Gastroesophageal sphincter (tissue), 4 donors: ENCODE measurements around the gene SPRY4. TPM values are rescaled to one million over a fixed set of nuclear protein-coding genes. Genes with fewer than 3 reads are reported as not detected.

ENCODE experiments used
- ATAC-seq: fragments of 150-250 bp; one replicate; pipeline ENCODE4 v1.9.1; 2016; ENCODE audit warnings: mild to moderate bottlenecking, moderate library complexity
- H3K27ac ChIP-seq, 4 donors: fragments of 200-600 bp; sonication (generic) in 3 of 4; 1 replicate in 3 of 4; 2 replicates in 1 of 4; pipeline ENCODE4 v1.5.1; 2016 to 2019
- H3K27me3 ChIP-seq: fragments of 200-600 bp; sonication (generic); one replicate; pipeline ENCODE4 v1.5.1; 2019
- H3K36me3 ChIP-seq, 2 donors: fragments of 200-600 bp; sonication (generic); one replicate each; pipeline ENCODE4 v1.5.1; 2019; ENCODE audit warnings: control low read depth in 1 of 2
- H3K4me1 ChIP-seq, 3 donors: fragments of 200-600 bp; sonication (generic); 1 replicate in 2 of 3; 2 replicates in 1 of 3; pipeline ENCODE4 v1.5.1; 2016 to 2019; ENCODE audit warnings: control low read depth in 2 of 3
- H3K4me3 ChIP-seq, 2 donors: fragments of 200-600 bp; sonication (generic); one replicate each; pipeline ENCODE4 v1.5.1; 2019; ENCODE audit warnings: mild to moderate bottlenecking in 1 of 2, moderate library complexity in 1 of 2
- H3K9me3 ChIP-seq, 3 donors: fragments of 200-600 bp; sonication (generic); one replicate each; pipeline ENCODE4 v1.5.1; 2017 to 2019; ENCODE audit warnings: control low read depth in 2 of 3
- EP300 ChIP-seq: sonication (generic); formaldehyde crosslinking; IDR thresholded peaks from one replicate; pipeline ENCODE4 v1.6.1; 2017; ENCODE audit warnings: antibody characterized with exemption, mild to moderate bottlenecking
- POLR2A ChIP-seq, 2 donors: fragments of 450-650 bp; IDR thresholded peaks; one replicate each; pipeline ENCODE4 v1.6.1; 2017; ENCODE audit warnings: antibody characterized with exemption in 2 of 2, mild to moderate bottlenecking in 2 of 2, moderate library complexity in 1 of 2
- POLR2AphosphoS5 ChIP-seq: sonication (generic); formaldehyde crosslinking; IDR thresholded peaks from one replicate; pipeline ENCODE4 v1.6.1; 2017; ENCODE audit warnings: antibody characterized with exemption
- WGBS, 2 donors: methylation state at CpG; one replicate each; pipeline ENCODE4 v1.1.5; 2018; ENCODE audit warnings: low coverage in 1 of 2; 5-methylcytosine and 5-hydroxymethylcytosine counted together
- total RNA-seq, 4 donors: library from RNA; depleted of rRNA; stranded (reverse); fragments of >200 nt; gene quantifications; one replicate each; pipeline ENCODE4 v1.1.0, GENCODE V29; 2016
- TF ChIP-seq, protein P1 (sequence below), 4 experiments: fragments of 200-600 bp in 2 of 4; fragments of 450-650 bp in 2 of 4; sonication (generic) in 1 of 4; IDR thresholded peaks; one replicate each; pipeline ENCODE4 v1.5.1; 2017 to 2019; ENCODE audit warnings: antibody characterized with exemption in 4 of 4, mild to moderate bottlenecking in 2 of 4, moderate library complexity in 2 of 4

Gene SPRY4
- total RNA-seq, 4 donors from 2014 or later: 9.2 to 18.1 (median 12.7) TPM

DNA sequence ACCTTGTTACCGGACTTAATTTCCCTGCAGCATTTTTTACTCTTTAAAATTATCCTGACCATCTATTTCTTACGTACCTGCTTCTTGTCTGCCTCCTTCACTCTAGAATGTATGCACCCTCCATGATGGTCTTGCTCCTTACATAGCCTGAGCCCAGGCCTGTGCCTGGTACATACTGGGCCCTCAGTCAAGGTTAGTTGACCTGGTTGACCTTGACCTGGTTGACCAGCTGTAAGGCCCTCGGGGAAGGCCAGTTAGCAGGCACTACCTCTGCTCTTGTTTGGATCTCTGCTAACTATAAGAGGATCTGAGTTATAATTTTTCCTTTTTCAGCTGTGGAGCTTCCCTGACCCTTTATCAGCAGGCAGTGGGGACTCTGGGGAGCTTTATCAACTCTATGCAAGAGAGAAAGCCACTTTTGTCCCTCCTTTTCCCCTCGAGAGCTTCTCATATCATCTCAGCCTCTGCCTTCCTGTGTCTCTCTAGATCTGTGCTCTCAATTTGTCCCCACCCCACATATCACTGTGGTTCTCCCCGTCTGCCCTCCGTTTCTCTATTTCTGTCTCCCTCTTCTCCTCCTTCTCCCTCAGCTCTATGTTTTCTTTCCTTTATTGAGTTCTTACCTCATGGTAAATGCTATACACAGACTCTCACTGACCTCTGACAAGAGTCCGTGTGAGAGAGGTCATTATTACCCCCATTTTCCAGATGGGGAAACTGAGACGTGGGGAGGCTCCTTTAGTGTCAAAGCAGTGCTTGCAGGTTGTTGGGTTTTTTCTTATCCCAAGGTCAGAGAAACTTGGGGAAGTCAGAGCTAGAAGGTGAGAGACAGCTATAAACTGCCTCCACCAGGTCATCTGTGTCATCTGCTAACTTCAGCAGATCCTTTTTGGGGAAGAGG is 28.6 kb downstream of the SPRY4 start:
- H3K4me3 ChIP-seq: no peak overlapping the region
- ATAC-seq: no peak
- no peaks in the 10 kb centered on the region for H3K9me3 ChIP-seq
- no peak for TF ChIP-seq POLR2A (IDR thresholded peaks at IDR 0.05)
- no peak for TF ChIP-seq EP300
- TF ChIP-seq, protein P1, sequence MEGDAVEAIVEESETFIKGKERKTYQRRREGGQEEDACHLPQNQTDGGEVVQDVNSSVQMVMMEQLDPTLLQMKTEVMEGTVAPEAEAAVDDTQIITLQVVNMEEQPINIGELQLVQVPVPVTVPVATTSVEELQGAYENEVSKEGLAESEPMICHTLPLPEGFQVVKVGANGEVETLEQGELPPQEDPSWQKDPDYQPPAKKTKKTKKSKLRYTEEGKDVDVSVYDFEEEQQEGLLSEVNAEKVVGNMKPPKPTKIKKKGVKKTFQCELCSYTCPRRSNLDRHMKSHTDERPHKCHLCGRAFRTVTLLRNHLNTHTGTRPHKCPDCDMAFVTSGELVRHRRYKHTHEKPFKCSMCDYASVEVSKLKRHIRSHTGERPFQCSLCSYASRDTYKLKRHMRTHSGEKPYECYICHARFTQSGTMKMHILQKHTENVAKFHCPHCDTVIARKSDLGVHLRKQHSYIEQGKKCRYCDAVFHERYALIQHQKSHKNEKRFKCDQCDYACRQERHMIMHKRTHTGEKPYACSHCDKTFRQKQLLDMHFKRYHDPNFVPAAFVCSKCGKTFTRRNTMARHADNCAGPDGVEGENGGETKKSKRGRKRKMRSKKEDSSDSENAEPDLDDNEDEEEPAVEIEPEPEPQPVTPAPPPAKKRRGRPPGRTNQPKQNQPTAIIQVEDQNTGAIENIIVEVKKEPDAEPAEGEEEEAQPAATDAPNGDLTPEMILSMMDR (IDR thresholded peaks at IDR 0.05): no peak
- TF ChIP-seq POLR2AphosphoS5: no peak
- no peaks in the 10 kb centered on the region for H3K36me3 ChIP-seq
- H3K27me3 ChIP-seq: no peaks in the 10 kb centered on the region
- WGBS, 2 donors: 68 to 82% methylated on average over 6 of the region's 8 CpGs
- H3K27ac ChIP-seq: peak overlapping the region in 2 of 4 donors; percentile 45 to 66
- H3K4me1 ChIP-seq: peaks cover 0 to 20% (median 0%) of the 10 kb centered on the region in 3 donors

DNA sequence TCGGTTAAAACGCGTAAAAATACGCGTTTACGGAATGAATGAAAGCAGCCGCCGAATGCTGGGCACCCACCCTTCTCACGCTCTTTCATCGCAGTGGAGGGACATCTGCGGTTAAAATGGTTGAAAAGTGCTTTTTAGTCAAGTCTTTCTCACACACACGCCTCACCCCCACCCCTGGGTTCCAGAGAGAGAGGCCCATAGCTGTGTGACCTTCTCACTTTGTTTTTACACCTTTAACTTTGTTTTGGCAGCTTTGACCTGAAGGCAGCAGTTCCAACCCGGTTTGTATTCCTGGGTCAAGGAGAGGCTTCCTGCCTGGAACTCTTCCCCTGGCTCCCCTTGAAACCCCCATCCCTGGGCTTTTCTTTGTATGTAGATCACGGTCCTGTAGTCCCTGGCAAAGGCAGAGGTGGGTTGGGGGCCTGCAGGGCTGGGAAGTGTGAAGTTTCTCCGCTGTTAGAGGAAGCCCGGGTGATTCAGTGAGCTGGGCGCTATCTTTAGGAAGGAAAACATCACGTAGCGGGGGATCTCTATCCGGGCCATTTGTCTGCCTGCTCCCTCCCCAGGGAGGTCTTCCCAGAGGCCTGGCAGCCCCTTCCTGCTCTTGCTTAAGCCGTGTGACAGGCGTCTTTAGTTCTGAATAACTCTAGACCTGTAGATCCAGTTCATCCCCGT is 29.6 kb downstream of the SPRY4 start:
- no peaks in the 10 kb centered on the region for H3K9me3 ChIP-seq
- H3K4me3 ChIP-seq: no peak overlapping the region
- peak overlapping the region in 1 of 4 donors; percentile 66 for H3K27ac ChIP-seq
- TF ChIP-seq, protein P1 (IDR thresholded peaks at IDR 0.05): no peak
- TF ChIP-seq POLR2A (IDR thresholded peaks at IDR 0.05): no peak
- no peak for TF ChIP-seq POLR2AphosphoS5
- no peak for TF ChIP-seq EP300
- no peak for ATAC-seq
- no peaks in the 10 kb centered on the region for H3K36me3 ChIP-seq
- no peaks in the 10 kb centered on the region for H3K27me3 ChIP-seq
- WGBS, 2 donors: 76 to 83% methylated on average over 16 to 21 of the region's 23 CpGs
- peaks cover 0 to 20% (median 0%) of the 10 kb centered on the region in 3 donors for H3K4me1 ChIP-seq

DNA sequence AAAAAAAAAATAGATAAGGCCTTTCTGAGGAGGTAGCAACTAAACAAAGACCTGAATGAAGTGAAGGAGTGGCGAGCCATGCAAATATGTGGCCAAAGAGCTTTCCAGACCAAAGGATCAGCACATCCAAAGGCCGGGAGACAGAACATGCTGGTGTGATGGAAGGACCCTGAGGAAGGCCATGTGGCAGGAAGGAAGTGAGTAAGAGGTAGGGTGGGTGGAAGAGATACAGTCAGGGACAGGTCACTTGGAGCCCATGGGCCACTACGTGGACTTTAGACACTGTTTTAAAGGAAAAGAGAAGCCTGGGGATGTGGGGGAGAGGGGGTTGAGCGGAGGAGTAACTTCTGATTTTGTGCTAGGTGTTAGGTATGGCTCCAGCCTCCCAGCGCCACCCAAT is 31.3 kb downstream of the SPRY4 start:
- Histone ChIP-seq H3K4me1 (peaks cover 0 to 20% (median 0%) of the 10 kb centered on the region in 3 donors), H3K27ac (no peak overlapping the region), H3K9me3 (no peaks in the 10 kb centered on the region), H3K4me3 (no peak overlapping the region), H3K27me3 (no peaks in the 10 kb centered on the region), H3K36me3 (no peaks in the 10 kb centered on the region)
- WGBS, 2 donors: 68 to 83% methylated on average over 3 to 5 of the region's 5 CpGs
- no peak for ATAC-seq
- TF ChIP-seq POLR2AphosphoS5: no peak
- no peak for TF ChIP-seq POLR2A (IDR thresholded peaks at IDR 0.05)

DNA sequence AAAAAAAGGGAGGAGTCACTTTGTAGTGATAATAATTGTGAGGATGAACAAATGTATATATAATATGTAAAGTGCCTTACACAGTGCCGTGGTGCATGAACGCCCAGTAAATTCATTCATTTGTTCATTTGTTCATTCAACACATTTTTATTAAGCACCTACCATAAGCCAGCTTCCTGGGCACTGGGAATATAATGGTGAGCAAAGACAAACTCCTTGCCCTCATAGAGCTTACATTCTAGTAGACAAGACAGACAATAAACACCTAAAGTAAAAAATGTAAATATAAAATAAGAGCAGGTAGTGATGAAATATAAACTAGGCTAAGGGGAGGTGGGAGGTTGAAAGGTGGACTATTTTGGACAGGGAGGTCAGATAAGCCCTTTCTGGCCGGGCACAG is 32.0 kb downstream of the SPRY4 start:
- Histone ChIP-seq H3K27me3 (no peaks in the 10 kb centered on the region), H3K4me3 (no peak overlapping the region), H3K36me3 (no peaks in the 10 kb centered on the region), H3K27ac (no peak overlapping the region), H3K9me3 (no peaks in the 10 kb centered on the region), H3K4me1 (peaks cover 0 to 20% (median 0%) of the 10 kb centered on the region in 3 donors)
- no peak for TF ChIP-seq POLR2A (IDR thresholded peaks at IDR 0.05)
- TF ChIP-seq, protein P1 (IDR thresholded peaks at IDR 0.05): no peak
- no peak for TF ChIP-seq POLR2AphosphoS5
- TF ChIP-seq EP300: no peak
- 97 to 98% methylated on average over 3 of the region's 3 CpGs for WGBS, 2 donors
- ATAC-seq: no peak

DNA sequence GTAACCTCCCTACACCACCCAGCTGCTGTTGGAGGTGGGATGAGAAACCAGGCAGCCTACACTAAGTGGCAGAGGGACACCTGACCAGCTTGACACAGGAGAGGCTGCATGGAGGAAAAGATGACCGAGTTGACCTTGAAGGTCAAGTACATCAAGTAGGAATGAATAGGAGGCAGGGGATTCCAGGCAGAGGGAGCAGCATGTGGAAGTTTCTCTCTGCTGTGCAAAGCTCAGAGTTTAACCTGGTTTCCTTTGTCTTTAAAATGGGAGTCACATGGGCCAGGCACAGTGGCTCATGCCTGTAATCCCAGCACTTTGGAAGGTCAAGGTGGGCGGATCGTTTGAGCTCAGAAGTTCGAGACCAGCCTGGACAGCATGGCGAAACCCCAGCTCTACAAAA is 32.6 kb downstream of the SPRY4 start:
- no peak overlapping the region for H3K4me3 ChIP-seq
- no peaks in the 10 kb centered on the region for H3K27me3 ChIP-seq
- whole genome bisulfite sequencing, 2 donors: 86 to 89% methylated on average over 3 to 5 of the region's 5 CpGs
- no peaks in the 10 kb centered on the region for H3K36me3 ChIP-seq
- no peaks in the 10 kb centered on the region for H3K9me3 ChIP-seq
- no peak overlapping the region for H3K27ac ChIP-seq
- ATAC-seq: no peak
- H3K4me1 ChIP-seq: peaks cover 0 to 18% (median 0%) of the 10 kb centered on the region in 3 donors
- TF ChIP-seq, protein P1 (IDR thresholded peaks at IDR 0.05): no peak
- TF ChIP-seq EP300 (no peak), POLR2AphosphoS5 (no peak), POLR2A (IDR thresholded peaks at IDR 0.05) (no peak)
